K562 (cell line): ENCODE data around the gene ZDHHC14. TPM values are rescaled to one million over a fixed set of nuclear protein-coding genes. Genes with fewer than 3 reads are reported as not detected.

Experiments
- ATAC-seq: fragments of 200-7000 bp; cut with Tn5 transposase; 3 replicates; pipeline ENCODE4 v1.9.1; 2020; ENCODE audit warnings: moderate library complexity
- BruUV-seq: library from RNA; stranded (reverse); fragments of 400-500 nt; replicated peaks from 2 replicates; lab custom pipeline; 2021; lab: Mats Ljungman, UMichigan
- CTCF ChIA-PET: fragments of 300-600 bp; formaldehyde crosslinking; extraction: SDS; loops from one replicate; lab custom pipeline; 2021; ENCODE audit warnings: low intra/inter-chr PET ratio; lab: Yijun Ruan, JAX
- POLR2A ChIA-PET: fragments of 300-600, 350-650 bp; sonication (Branson Sonifier 250); formaldehyde crosslinking; extraction: SDS; loops from one replicate; lab custom pipeline; 2021; ENCODE audit warnings: antibody characterized with exemption, inconsistent platforms; lab: Yijun Ruan, JAX
- DNase-seq, 4 experiments: peaks; one replicate each; pipeline versions ENCODE4 v3.0.0 to v3.0.0-alpha.2; 2011 to 2018; ENCODE audit warnings: low spot score in 3 of 4, mixed read lengths in 3 of 4; ENCODE audit errors: extremely low read depth in 1 of 4
- FAIRE-seq: peaks from 2 replicates; lab custom pipeline; 2011; peaks lifted over from hg19 to GRCh38; lab: Jason Lieb, UNC
- H2AFZ ChIP-seq: 2 replicates; pipeline ENCODE4 v1.6.0; 2011; ENCODE audit warnings: low read depth, low read length, control low read depth, inconsistent platforms
- H3K27ac ChIP-seq: fragments of 200-600 bp; 3 replicates; pipeline ENCODE4 v1.8.0; 2011; ENCODE audit warnings: low read depth, mild to moderate bottlenecking, control low read depth, inconsistent platforms, low read length, moderate library complexity, mixed read lengths; ENCODE audit errors: extremely low read depth
- H3K27me3 ChIP-seq, 2 experiments: fragments of 300-600 bp in 1 of 2; 2 replicates in 1 of 2; 3 replicates in 1 of 2; pipeline versions ENCODE4 v1.6.0 to v1.8.0; 2011; ENCODE audit warnings: inconsistent platforms in 2 of 2, low read length in 2 of 2, mild to moderate bottlenecking in 1 of 2, mixed read lengths in 1 of 2, moderate library complexity in 1 of 2; ENCODE audit not compliant: control insufficient read depth in 2 of 2, insufficient read depth in 2 of 2
- H3K36me3 ChIP-seq: fragments of 300-600 bp; 3 replicates; pipeline ENCODE4 v1.8.0; 2011; ENCODE audit warnings: mild to moderate bottlenecking, low read length, inconsistent platforms; ENCODE audit not compliant: control insufficient read depth, insufficient read depth
- H3K4me1 ChIP-seq, 2 experiments: fragments of 200-600 bp in 1 of 2; replicated peaks in 1 of 2; 2 replicates in 1 of 2; 3 replicates in 1 of 2; pipeline versions ENCODE4 v1.5.1 to v1.8.0; 2011; ENCODE audit warnings: inconsistent platforms in 2 of 2, low read length in 2 of 2, mild to moderate bottlenecking in 1 of 2, mixed read lengths in 1 of 2, moderate library complexity in 1 of 2; ENCODE audit not compliant: control insufficient read depth in 2 of 2, insufficient read depth in 2 of 2
- H3K4me2 ChIP-seq: 2 replicates; pipeline ENCODE4 v1.6.1; 2011; ENCODE audit warnings: low read length, control low read depth, inconsistent platforms, mixed read lengths; ENCODE audit not compliant: insufficient read depth
- H3K4me3 ChIP-seq: fragments of 200-600 bp; sonication (generic), shearing (Covaris generic); 2 replicates; pipeline ENCODE4 v1.5.1; 2016; ENCODE audit warnings: control low read depth, inconsistent platforms
- H3K79me2 ChIP-seq: fragments of 200-600 bp; 3 replicates; pipeline ENCODE4 v1.8.0; 2011; ENCODE audit warnings: low read length, inconsistent platforms; ENCODE audit not compliant: control insufficient read depth, insufficient read depth
- H3K9ac ChIP-seq, 2 experiments: 2 replicates each; pipeline versions ENCODE4 v1.6.0 to v1.6.1; 2011; ENCODE audit warnings: low read depth in 2 of 2, low read length in 2 of 2, control low read depth in 1 of 2, inconsistent platforms in 1 of 2, mild to moderate bottlenecking in 1 of 2, mixed read lengths in 1 of 2; ENCODE audit not compliant: insufficient read depth in 1 of 2
- H3K9me1 ChIP-seq: one replicate; pipeline ENCODE4 v1.6.0; 2011; ENCODE audit warnings: inconsistent platforms, mild to moderate bottlenecking, low read length, moderate library complexity; ENCODE audit not compliant: control insufficient read depth, insufficient read depth
- H3K9me3 ChIP-seq: replicated peaks from 2 replicates; pipeline ENCODE4 v1.5.1; 2011; ENCODE audit warnings: low read depth, low read length, inconsistent platforms; ENCODE audit not compliant: control insufficient read depth, insufficient read depth
- H4K20me1 ChIP-seq: replicated peaks from 2 replicates; pipeline ENCODE4 v1.6.1; 2011; ENCODE audit warnings: low read length, inconsistent platforms, mixed read lengths; ENCODE audit not compliant: control insufficient read depth, insufficient read depth
- CREM ChIP-seq: IDR thresholded peaks from 2 replicates; pipeline ENCODE4 v1.6.1; 2014; ENCODE audit warnings: antibody characterized with exemption, low read depth
- MCM5 ChIP-seq: fragments of 450-650 bp; IDR thresholded peaks from 2 replicates; pipeline ENCODE4 v1.6.1; 2016; ENCODE audit warnings: low read depth
- PML ChIP-seq: IDR thresholded peaks from 2 replicates; pipeline ENCODE4 v1.6.1; 2012; ENCODE audit warnings: low read length, inconsistent platforms
- STAG1 ChIP-seq: sonication (generic); formaldehyde crosslinking; IDR thresholded peaks from 2 replicates; pipeline ENCODE4 v1.5.0; 2020; ENCODE audit warnings: missing genetic modification reagents, borderline replicate concordance
- ZNF445 ChIP-seq: fragments of 250-450 bp; sonication (Bioruptor Pico); IDR thresholded peaks from 2 replicates; pipeline ENCODE4 v1.4.0; 2020; ENCODE audit warnings: low read depth, mild to moderate bottlenecking, moderate library complexity
- ZNF668 ChIP-seq: fragments of 250-450 bp; sonication (Bioruptor Pico); IDR thresholded peaks from 2 replicates; pipeline ENCODE4 v1.8.0; 2022; ENCODE audit warnings: mild to moderate bottlenecking, inconsistent platforms
- WGBS: fragments of 100-300 bp; shearing (Covaris generic); methylation state at CpG from one replicate; pipeline ENCODE4 v1.1.6; 2016; ENCODE audit warnings: low coverage, mixed read lengths; ENCODE audit not compliant: insufficient coverage; ENCODE audit errors: missing lambda C conversion rate; 5-methylcytosine and 5-hydroxymethylcytosine counted together
- in situ Hi-C: fragments of 300-500 bp; cut with MboI; formaldehyde crosslinking; loops from 4 replicates; pipeline ENCODE4 v1.15.0; 2018; ENCODE audit warnings: inconsistent platforms, mixed read lengths
- intact Hi-C: fragments of 100-400 bp; cut with micrococcal nuclease; formaldehyde crosslinking; loops from 2 replicates; pipeline ENCODE4 v1.14.2; 2022
- polyA plus RNA-seq, 8 experiments: library from polyadenylated mRNA; depleted of rRNA in 4 of 8; stranded (reverse) in 5 of 8; unstranded in 3 of 8; fragments of >200 nt; fragmentation: Nextera tagmentation in 2 of 8; fragmentation: Illumina TruSeq in 1 of 8; extraction: Ambion mirVana in 2 of 8; extraction: Trizol in 1 of 8; gene quantifications; 2 replicates each; pipeline versions ENCODE4 v1.2.1 to v1.2.3, GENCODE V29; 2011 to 2014; ENCODE audit warnings: inconsistent platforms in 1 of 8, missing spikeins in 1 of 8
- total RNA-seq, 7 experiments: library from RNA; depleted of rRNA in 6 of 7; stranded (reverse); fragments of >200 nt in 6 of 7; fragmentation: Illumina TruSeq in 2 of 7; extraction: Trizol in 2 of 7; gene quantifications; 2 replicates each; pipeline versions ENCODE4 v1.2.1 to v1.2.3, GENCODE V29; 2011 to 2021; ENCODE audit warnings: low replicate concordance in 1 of 7
- TF ChIP-seq, protein P1 (sequence below): sonication (generic); formaldehyde crosslinking; IDR thresholded peaks from 2 replicates; pipeline ENCODE4 v1.8.0; 2023; ENCODE audit warnings: mild to moderate bottlenecking, missing genetic modification reagents
- TF ChIP-seq, protein P2 (sequence below): fragments of 450-650 bp; IDR thresholded peaks from 2 replicates; pipeline ENCODE4 v1.6.1; 2016; ENCODE audit warnings: antibody characterized with exemption
- TF ChIP-seq, protein P3 (sequence below): sonication (generic); formaldehyde crosslinking; IDR thresholded peaks from 2 replicates; pipeline ENCODE4 v1.9.0; 2022; ENCODE audit warnings: mild to moderate bottlenecking, missing genetic modification reagents

Gene ZDHHC14
- total and polyA plus RNA-seq, 9 of the 15 experiments (the other 6 are each of a cell fraction or from before 2014, with no cell fraction given), result 0.92 to 23.1 (median 13.8) TPM

DNA sequence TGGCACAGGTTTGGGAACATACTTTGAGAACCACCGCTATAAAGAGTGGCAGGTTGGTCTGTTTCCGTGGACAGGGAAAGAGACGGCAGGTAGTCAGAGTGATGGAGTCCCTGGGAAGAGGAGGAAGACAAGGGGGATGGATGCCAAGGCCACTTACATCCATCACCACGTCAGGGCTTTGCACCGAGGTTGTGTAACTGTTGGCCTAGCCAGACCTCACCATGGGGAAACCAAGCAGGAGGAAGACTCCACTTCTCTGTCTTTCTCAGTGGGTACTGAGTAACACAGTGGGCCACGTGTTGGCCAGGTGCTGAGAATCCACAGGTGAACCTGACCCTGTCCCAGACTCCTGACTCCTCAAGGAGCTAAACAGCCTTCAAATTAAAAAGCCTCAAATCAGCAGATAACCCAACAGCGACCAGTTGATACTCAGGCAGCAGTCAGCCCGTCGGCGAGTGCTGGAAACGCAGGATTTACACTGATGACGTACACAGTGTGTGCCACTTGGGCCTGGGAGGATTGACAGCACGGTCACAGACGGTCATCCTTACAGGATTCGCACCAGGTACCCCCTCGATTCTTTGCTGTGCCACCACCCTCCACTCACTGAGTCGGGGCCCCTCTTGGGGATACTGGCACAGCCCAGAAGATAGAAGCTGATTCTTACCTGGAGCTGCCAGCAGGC, 307.4 kb downstream of the ZDHHC14 start:
- BruUV-seq, result no TSS peak
- Histone ChIP-seq H2AFZ (0 out of 2 replicates have a peak overlapping the region, but pooled peaks have one; percentile 54), H3K4me1 (peaks cover 0 to 7% of the 10 kb centered on the region in 2 experiments; a peak in 3 of 5 replicates), H3K9ac (peak overlapping the region in 1 of 2 experiments; percentile 73; a peak in 1 of 4 replicates), H3K9me3 (no peaks in the 10 kb centered on the region), H4K20me1 (0 out of 2 replicates have a peak, but pooled peaks cover 6% of the 10 kb centered on the region), H3K4me2 (no peak overlapping the region), H3K36me3 (no peaks in the 10 kb centered on the region), H3K27me3 (peaks cover 40 to 54% of the 10 kb centered on the region in 2 experiments), H3K9me1 (no peaks in the 10 kb centered on the region), H3K27ac (no peak overlapping the region), H3K79me2 (no peaks in the 10 kb centered on the region)
- no peak for DNase-seq
- ATAC-seq, result peak; percentile 10; the same call in 1 of the 3 replicates
- FAIRE-seq, result no peak
- intact Hi-C loops, result no loop called here
- POLR2A ChIA-PET, result interaction anchor here (0.6 to 2.5 kb wide), 4 partner anchors 8 to 177 kb away, joined by 3 to 6 read pairs (median 4); no protein-coding TSS in a partner anchor
- TF ChIP-seq ZNF668, result no peak
- TF ChIP-seq STAG1, result no peak
- TF ChIP-seq CREM, result peak; percentile 21; the same call in 1 of the 2 replicates
- TF ChIP-seq PML, result no peak
- no peak for TF ChIP-seq ZNF445
- TF ChIP-seq, protein P1, sequence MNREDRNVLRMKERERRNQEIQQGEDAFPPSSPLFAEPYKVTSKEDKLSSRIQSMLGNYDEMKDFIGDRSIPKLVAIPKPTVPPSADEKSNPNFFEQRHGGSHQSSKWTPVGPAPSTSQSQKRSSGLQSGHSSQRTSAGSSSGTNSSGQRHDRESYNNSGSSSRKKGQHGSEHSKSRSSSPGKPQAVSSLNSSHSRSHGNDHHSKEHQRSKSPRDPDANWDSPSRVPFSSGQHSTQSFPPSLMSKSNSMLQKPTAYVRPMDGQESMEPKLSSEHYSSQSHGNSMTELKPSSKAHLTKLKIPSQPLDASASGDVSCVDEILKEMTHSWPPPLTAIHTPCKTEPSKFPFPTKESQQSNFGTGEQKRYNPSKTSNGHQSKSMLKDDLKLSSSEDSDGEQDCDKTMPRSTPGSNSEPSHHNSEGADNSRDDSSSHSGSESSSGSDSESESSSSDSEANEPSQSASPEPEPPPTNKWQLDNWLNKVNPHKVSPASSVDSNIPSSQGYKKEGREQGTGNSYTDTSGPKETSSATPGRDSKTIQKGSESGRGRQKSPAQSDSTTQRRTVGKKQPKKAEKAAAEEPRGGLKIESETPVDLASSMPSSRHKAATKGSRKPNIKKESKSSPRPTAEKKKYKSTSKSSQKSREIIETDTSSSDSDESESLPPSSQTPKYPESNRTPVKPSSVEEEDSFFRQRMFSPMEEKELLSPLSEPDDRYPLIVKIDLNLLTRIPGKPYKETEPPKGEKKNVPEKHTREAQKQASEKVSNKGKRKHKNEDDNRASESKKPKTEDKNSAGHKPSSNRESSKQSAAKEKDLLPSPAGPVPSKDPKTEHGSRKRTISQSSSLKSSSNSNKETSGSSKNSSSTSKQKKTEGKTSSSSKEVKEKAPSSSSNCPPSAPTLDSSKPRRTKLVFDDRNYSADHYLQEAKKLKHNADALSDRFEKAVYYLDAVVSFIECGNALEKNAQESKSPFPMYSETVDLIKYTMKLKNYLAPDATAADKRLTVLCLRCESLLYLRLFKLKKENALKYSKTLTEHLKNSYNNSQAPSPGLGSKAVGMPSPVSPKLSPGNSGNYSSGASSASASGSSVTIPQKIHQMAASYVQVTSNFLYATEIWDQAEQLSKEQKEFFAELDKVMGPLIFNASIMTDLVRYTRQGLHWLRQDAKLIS, result no peak
- TF ChIP-seq, protein P2, sequence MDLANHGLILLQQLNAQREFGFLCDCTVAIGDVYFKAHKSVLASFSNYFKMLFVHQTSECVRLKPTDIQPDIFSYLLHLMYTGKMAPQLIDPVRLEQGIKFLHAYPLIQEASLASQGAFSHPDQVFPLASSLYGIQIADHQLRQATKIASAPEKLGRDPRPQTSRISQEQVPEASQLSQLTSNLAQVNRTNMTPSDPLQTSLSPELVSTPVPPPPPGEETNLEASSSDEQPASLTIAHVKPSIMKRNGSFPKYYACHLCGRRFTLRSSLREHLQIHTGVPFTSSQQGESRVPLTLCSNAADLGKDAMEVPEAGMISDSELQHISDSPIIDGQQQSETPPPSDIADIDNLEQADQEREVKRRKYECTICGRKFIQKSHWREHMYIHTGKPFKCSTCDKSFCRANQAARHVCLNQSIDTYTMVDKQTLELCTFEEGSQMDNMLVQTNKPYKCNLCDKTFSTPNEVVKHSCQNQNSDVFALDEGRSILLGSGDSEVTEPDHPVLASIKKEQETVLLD, result no peak
- TF ChIP-seq MCM5, result no peak
- TF ChIP-seq, protein P3, sequence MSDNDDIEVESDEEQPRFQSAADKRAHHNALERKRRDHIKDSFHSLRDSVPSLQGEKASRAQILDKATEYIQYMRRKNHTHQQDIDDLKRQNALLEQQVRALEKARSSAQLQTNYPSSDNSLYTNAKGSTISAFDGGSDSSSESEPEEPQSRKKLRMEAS, result 0 out of 2 replicates have a peak, but pooled peaks have one; percentile 9
- TF ChIP-seq, all 486 proteins: peak for 2
- H3K4me3 ChIP-seq, result no peak overlapping the region
- CTCF ChIA-PET, result interaction anchor here (0.6 kb wide), 1 partner anchor 21 kb away, joined by 5 read pairs; no protein-coding TSS in a partner anchor
- WGBS, result 31% methylated on average over 17 of the region's 17 CpGs
- in situ Hi-C loops, result no loop called here
